Fibroblast of skin of right quadriceps (primary cell): ENCODE data around the gene ATF7IP2.
"Not testable (repeated sequence)": the region's sequence is repeated elsewhere in the genome, so short reads cannot be mapped to it uniquely, and the experiment has no call there.

Experiments
- DNase-seq: peaks from one replicate; pipeline ENCODE4 v3.0.0-alpha.2; 2013

ATF7IP2 gene

DNA sequence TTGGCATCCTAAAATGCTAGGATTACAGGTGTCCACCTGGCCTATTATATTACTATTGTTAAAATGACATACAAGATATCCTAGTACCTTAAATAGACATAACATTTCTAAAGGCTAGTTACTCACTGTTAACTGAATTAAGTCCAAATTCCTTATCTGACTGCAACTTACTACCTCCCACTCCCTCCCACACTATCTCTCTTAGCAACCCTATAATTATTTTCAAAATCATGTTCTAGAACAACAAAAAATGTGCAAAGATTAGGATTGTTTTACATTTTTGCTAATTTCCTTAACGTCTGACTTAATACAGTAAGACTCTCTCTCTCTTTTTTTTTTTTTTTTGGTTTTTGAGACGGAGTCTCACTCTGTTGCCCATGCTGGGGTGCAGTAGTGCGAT lies 2.2 kb upstream of the ATF7IP2 start:
- no peak for DNase-seq

DNA sequence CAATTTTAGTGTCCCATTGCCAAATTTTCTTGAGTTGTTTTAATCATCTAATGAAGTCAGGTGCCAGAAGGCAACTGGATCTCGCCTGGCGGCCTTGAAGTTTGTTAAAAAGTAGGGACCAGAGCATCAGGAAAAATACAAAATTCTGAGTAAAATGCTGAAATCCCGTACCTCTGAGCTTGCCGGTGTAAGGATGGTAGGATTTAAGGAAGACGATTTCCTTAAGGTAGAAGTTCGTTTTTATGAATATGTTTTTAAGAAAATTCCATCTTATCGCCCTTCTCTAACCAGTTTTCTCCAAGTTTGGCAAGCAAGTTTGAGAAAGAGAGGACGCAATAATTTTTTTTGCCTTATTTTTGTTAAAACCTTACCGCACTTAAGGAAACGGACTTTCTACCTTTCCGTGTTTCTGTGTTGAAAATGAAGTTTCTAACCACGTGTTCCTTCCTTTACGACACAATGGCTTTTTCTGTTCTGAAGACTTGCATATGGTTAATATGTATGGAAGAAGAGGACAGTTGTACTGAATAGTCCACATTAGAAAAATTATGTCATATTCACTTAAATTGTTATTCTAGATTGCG lies 748 bp downstream of the ATF7IP2 start:
- DNase-seq, result no peak

- DNase-seq, result no peak
Measured at GRCh38 chr16:10387188-10387617, 1.3 kb downstream of the ATF7IP2 start.

DNA sequence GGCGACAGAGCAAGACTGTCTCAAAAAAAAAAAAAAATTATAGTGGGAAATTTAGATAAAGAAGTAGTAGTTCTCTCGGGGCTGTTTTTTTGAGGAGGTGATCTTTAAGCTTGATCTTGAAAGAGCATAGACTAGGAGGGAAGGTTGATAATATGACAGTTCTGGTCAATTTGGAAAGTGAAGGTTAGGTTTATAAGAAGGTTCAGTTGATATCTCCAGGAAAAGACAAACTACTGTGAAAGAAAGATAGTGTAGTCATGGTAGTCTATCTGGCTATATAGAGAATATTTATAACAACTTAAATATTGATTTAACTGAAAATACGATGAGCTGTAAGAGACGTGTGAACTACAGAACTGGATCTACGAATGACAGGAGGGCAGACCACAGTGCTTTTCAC lies 3.1 kb downstream of the ATF7IP2 start:
- no peak for DNase-seq

- DNase-seq, result no peak
Measured at GRCh38 chr16:10390330-10390729, 4.5 kb downstream of the ATF7IP2 start.

DNA sequence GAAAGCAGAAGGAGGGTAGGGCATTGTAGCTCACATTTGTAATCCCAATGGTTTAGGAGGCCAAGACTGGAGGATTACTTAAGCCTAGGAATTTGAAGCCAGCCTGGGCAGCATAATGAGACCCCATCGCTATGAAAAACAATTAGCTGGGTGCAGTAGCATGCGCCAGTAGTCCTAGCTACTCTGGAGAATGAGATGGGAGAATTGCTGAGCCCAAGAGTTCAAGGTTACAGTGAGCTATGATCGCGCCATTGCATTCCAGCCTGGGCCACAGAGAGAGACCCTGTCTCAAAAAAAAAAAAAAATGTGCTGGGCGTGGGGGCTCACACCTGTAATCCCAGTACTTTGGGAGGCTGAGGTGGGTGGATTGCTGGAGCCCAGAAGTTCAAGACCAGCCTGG lies 5.0 kb downstream of the ATF7IP2 start:
- DNase-seq, result no peak

GRCh38 chr16:10391339-10391738 lies 5.5 kb downstream of the ATF7IP2 start:
- no peak for DNase-seq

- DNase-seq, result no peak
Measured at GRCh38 chr16:10402975-10403374, 17.1 kb downstream of the ATF7IP2 start.

GRCh38 chr16:10405386-10405939 lies 19.6 kb downstream of the ATF7IP2 start:
- no peak for DNase-seq

DNA sequence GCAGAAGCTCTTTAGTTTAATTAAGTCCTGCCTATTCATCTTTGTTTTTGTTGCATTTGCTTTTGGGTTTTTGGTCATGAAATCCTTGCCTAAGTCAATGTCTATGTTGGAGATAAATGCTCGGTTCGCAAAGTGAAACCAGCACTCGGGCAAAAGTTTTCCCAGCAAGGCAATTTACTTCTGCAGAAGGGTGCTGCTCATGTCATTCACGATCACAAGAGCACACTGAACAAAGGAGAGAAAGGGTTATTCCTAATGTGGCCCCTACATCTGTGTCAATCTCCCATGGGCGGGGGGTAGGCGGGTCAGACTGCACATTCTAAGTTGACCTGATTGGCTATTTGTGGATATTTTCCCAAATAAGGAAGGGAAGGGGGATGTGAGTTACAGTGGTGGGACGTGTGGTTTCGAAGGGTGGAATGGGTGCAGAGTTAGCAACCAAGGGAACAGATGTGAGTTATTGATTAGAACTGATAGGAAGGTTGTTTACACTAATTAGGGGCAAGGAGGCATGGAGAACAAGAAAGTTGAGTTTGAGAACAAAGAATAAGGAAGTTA lies 23.0 kb downstream of the ATF7IP2 start:
- DNase-seq, result no peak

- not testable (repeated sequence) for DNase-seq
Measured at GRCh38 chr16:10409713-10410112, 23.9 kb downstream of the ATF7IP2 start.

DNA sequence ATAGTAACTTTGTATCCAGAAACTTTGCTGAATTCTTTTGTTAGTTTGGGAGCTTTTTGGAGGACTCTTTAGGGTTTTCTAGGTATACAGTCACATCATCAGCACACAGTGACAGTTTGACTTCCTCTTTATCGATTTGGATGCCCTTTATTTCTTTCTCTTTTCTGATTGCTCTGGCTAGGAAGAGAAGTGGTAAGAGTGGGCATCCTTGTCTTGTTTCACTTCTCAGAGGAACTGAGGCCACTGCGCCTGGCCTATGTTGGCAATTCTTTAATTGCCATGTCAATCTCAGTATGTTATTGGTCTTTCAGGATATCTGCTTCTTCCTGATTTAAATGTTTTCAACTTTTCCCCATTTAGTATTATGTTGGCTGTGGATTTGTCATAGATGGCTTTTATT lies 24.6 kb downstream of the ATF7IP2 start:
- no peak for DNase-seq

DNA sequence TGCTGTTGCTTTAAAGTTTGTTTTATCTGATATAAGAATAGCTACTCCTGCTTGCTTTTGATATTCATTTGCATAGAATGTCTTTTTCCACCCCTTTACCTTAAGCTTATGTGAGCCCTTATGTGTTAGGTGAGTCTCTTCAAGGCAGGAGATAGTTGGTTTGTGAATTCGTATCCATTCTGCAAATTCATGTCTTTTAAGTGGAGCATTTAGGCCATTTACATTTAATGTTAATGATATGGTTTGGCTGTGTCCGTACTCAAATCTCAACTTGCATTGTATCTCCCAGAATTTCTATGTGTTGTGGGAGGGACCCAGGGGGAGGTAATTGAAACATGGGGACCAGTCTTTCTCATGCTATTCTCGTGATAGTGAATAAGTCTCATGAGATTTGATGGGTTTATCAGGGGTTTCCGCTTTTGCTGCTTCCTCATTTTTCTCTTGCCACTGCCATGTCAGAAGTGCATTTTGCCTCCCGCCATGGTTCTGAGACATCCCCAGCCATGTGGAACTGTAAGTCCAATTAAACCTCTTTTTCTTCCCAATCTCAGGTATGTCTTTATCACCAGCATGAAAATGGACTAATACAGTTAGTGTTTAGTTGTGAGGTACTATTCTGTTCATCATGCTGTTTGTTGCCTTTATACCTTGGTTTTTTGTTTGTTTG lies 27.2 kb downstream of the ATF7IP2 start:
- no peak for DNase-seq

GRCh38 chr16:10418204-10418603 lies 32.3 kb downstream of the ATF7IP2 start:
- DNase-seq, result not testable (repeated sequence)

DNA sequence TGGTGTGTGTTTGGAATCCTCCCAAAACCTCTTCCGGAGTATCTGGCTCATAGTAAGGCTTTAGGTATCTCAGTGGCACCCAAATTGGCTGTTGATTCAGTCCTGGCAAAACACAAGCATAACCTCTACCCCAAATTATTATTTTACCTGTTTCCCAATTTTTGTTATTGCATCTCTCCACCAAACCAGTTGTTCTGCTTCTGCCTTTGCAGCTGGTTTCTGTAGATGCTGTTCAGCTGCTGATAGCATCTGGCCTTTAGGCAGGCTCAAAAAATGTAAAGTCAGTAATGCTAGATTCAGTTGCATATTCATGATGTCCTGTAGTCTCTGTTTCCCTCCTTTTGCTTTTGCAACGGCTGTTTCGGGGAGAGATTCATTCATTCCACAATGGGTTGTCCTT lies 33.8 kb downstream of the ATF7IP2 start:
- DNase-seq, result no peak

GRCh38 chr16:10421596-10421995 lies 35.7 kb downstream of the ATF7IP2 start:
- no peak for DNase-seq

- DNase-seq, result no peak
Measured at GRCh38 chr16:10428433-10429168, 42.7 kb downstream of the ATF7IP2 start.

GRCh38 chr16:10429299-10429969 lies 43.6 kb downstream of the ATF7IP2 start:
- not testable (repeated sequence) for DNase-seq

- DNase-seq, result no peak
Measured at GRCh38 chr16:10441726-10442125, 55.9 kb downstream of the ATF7IP2 start.

GRCh38 chr16:10447289-10447688 lies 61.4 kb downstream of the ATF7IP2 start:
- DNase-seq, result no peak

DNA sequence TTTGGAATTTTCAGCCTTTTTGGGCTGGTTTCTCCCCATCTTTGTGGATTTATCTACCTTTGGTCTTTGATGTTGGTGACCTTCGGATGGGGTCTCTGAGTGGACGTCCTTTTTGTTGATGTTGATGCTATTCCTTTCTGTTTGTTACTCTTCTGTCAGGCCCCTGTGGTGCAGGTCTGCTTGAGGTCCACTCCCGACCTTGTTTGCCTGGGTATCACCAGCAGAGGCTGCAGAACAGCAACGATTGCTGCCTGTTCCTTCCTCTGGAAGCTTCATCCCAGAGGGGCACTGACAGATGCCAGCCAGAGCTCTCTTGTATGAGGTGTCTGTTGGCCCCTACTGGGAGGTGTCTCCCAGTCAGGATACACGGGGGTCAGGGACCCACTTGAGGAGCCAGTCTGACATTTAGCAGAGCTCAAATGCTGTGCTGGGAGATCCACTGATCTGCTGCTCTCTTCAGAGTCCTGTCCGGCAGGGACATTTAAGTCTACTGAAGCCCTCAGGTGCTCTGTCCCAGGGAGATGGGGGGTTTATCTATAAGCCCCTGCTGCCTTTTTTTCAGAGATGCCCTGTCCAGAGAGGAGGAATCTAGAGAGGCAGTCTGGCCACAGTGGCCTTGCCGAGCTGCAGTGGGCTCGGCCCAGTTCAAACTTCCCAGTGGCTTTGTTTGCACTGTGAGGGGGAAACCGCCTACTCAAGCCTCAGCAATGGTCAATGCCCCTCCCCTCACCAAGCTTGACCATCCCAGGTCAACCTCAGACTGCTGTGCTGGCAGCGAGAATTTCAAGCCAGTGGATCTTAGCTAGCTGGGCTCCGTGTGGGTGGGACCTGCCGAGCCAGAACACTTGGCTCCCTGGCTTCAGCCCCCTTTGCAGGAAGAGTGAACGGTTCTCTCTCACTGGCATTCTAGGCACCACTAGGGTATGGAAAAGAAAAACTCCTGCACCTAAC lies 66.6 kb downstream of the ATF7IP2 start:
- not testable (repeated sequence) for DNase-seq

DNA sequence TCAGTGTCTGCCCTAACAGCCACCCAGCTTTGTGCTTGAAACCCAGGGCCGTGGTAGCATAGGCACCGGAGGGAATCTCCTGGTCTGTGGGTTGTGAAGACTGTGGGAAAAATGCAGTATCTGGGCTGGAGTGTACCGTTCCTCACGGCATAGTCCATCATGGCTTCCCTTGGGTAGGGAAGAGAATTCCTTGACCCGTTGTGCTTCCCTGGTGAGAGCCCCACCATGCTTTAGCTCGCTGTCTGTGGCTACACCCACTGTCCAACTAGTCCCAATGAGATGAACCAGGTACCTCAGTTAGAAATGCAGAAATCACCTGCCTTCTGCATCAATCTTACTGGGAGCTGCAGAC lies 67.3 kb downstream of the ATF7IP2 start:
- DNase-seq, result no peak
